A673 (cell line): ENCODE measurements around the gene MAML3. TPM values are rescaled to one million over a fixed set of nuclear protein-coding genes. Genes with fewer than 3 reads are reported as not detected.

ENCODE experiments used
- BruUV-seq: library from RNA; stranded (reverse); fragments of 400-500 nt; replicated peaks from 2 replicates; lab custom pipeline; 2021; lab: Mats Ljungman, UMichigan
- CTCF ChIA-PET: fragments of 300-600 bp; sonication (Branson Sonifier 250); formaldehyde crosslinking; loops from one replicate; lab custom pipeline; 2022; ENCODE audit warnings: antibody characterized with exemption; lab: Charles Lee
- POLR2A ChIA-PET: fragments of 300-600 bp; sonication (Branson Sonifier 250); formaldehyde crosslinking; loops from one replicate; lab custom pipeline; 2022; ENCODE audit warnings: antibody characterized with exemption; ENCODE audit not compliant: low non-redundant PET; lab: Charles Lee
- DNase-seq: peaks from one replicate; pipeline ENCODE4 v3.0.0-alpha.2; 2015; ENCODE audit warnings: low spot score
- H3K27ac ChIP-seq: fragments of 200-600 bp; sonication (generic); 2 replicates; pipeline ENCODE4 v1.5.1; 2016; ENCODE audit warnings: mixed run types, low read depth, mild to moderate bottlenecking, mixed read lengths, antibody characterized with exemption, low read length; ENCODE audit not compliant: poor library complexity, severe bottlenecking
- H3K27me3 ChIP-seq: fragments of 200-600 bp; sonication (generic); replicated peaks from 2 replicates; pipeline ENCODE4 v1.6.1; 2017; ENCODE audit warnings: mixed run types, low read depth, mild to moderate bottlenecking, mixed read lengths, antibody characterized with exemption, low read length; ENCODE audit not compliant: insufficient read depth, poor library complexity
- H3K36me3 ChIP-seq: fragments of 200-600 bp; sonication (generic); 2 replicates; pipeline ENCODE4 v1.6.1; 2016; ENCODE audit warnings: mixed run types, mild to moderate bottlenecking, mixed read lengths, antibody characterized with exemption, low read length; ENCODE audit not compliant: insufficient read depth, poor library complexity, severe bottlenecking
- H3K4me1 ChIP-seq: fragments of 200-600 bp; sonication (generic); 2 replicates; pipeline ENCODE4 v1.6.1; 2017; ENCODE audit warnings: mixed run types, mild to moderate bottlenecking, mixed read lengths, antibody characterized with exemption, low read length; ENCODE audit not compliant: insufficient read depth, poor library complexity, severe bottlenecking
- H3K4me3 ChIP-seq: fragments of 200-600 bp; sonication (generic); 2 replicates; pipeline ENCODE4 v1.5.1; 2016; ENCODE audit warnings: low read depth, mixed run types, mild to moderate bottlenecking, mixed read lengths, low read length; ENCODE audit not compliant: poor library complexity, severe bottlenecking
- H3K9me3 ChIP-seq: fragments of 200-600 bp; sonication (generic); 2 replicates; pipeline ENCODE4 v1.6.1; 2016; ENCODE audit warnings: mixed run types, low read depth, mild to moderate bottlenecking, mixed read lengths, antibody characterized with exemption, low read length; ENCODE audit not compliant: poor library complexity, severe bottlenecking
- CTCF ChIP-seq: fragments of 300-800, 200-600 bp; sonication (generic); conservative IDR thresholded peaks from 2 replicates; pipeline ENCODE4 v1.5.1; 2017; ENCODE audit warnings: low read depth, mild to moderate bottlenecking, antibody characterized with exemption, low read length, moderate library complexity, mixed read lengths
- EZH2 ChIP-seq: fragments of 200-600 bp; sonication (generic); IDR thresholded peaks from 2 replicates; pipeline ENCODE4 v1.6.1; 2017; ENCODE audit warnings: borderline replicate concordance, low read depth, mild to moderate bottlenecking, mixed read lengths, antibody characterized with exemption, low read length; ENCODE audit not compliant: poor library complexity, severe bottlenecking
- intact Hi-C: fragments of 100-400 bp; cut with micrococcal nuclease; formaldehyde crosslinking; loops from one replicate; pipeline ENCODE4 v1.10.0; 2022; ENCODE audit not compliant: unreplicated experiment
- total RNA-seq: library from RNA; stranded (reverse); gene quantifications from 2 replicates; pipeline ENCODE4 v1.2.3, GENCODE V29; 2021

Gene MAML3
- total RNA-seq, 1 experiment from 2014 or later: 3.7 TPM

DNA sequence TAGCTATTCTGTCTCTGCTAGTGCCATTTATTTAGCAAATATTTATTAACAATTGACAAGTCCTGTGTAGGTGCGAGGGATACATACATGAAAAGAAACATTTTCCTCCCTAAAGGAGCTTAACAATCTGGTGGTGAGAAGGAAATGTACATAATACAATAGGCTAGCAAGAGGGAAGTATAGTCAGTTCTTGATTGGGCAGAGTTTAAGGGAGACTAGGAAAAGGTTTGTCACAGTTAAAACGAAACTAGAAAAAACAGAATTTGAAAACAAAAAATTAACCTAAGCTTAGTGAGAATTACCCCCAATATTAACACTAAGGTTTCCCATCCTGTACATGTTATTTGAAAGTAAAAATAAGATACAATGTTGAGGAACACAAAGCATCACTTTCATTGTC, 8.6 kb upstream of the MAML3 start:
- TF ChIP-seq EZH2 (no peak), CTCF (no peak)
- DNase-seq: no peak
- Histone ChIP-seq H3K4me3 (no peak overlapping the region), H3K36me3 (no peaks in the 10 kb centered on the region), H3K27ac (no peak overlapping the region), H3K27me3 (no peaks in the 10 kb centered on the region), H3K9me3 (no peaks in the 10 kb centered on the region), H3K4me1 (no peaks in the 10 kb centered on the region)
- CTCF ChIA-PET: no interaction called here
- POLR2A ChIA-PET: no interaction called here
- intact Hi-C loops: no loop called here
- no TSS peak for BruUV-seq

DNA sequence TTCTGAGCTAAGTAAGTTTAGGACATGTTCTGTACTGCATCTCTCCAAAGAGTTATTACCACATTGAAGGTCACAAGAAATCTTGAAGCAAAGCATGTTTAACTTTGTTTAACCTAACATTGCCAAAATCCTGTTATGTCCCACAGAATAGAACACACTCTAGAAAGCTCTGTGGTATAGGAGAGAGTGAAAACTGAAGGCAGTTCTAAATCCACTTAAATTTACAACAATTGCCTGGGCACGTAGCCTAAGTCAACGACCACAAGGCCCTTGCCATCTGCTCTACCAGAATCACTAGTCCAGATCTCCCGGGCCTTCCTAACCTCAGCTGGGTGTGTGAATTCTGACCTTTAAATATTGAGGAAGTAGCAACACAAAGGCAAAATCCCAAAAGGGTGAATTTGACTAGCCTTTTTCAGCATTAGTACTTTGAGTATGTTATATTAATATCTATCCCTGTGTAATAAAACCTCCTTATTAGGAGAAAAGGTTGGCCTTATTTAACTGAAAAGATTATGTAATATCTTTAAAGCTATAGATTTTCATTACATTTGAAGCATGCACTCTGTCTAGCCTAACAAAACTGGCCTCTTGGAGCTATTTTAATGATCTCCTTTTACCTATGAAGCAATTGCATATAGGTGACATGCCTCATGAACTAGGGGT, 4.5 kb upstream of the MAML3 start:
- H3K27ac ChIP-seq: no peak overlapping the region
- no peak for DNase-seq
- H3K36me3 ChIP-seq: no peaks in the 10 kb centered on the region
- no peaks in the 10 kb centered on the region for H3K9me3 ChIP-seq
- H3K4me3 ChIP-seq: no peak overlapping the region
- H3K4me1 ChIP-seq: no peaks in the 10 kb centered on the region
- POLR2A ChIA-PET: no interaction called here
- CTCF ChIA-PET: no interaction called here
- intact Hi-C loops: no loop called here
- H3K27me3 ChIP-seq: no peaks in the 10 kb centered on the region
- BruUV-seq: no TSS peak
- TF ChIP-seq CTCF: no peak
- no peak for TF ChIP-seq EZH2

- Histone ChIP-seq H3K27ac (no peak overlapping the region), H3K4me3 (no peak overlapping the region), H3K36me3 (no peaks in the 10 kb centered on the region), H3K27me3 (no peaks in the 10 kb centered on the region), H3K9me3 (no peaks in the 10 kb centered on the region), H3K4me1 (no peaks in the 10 kb centered on the region)
- TF ChIP-seq CTCF (no peak), EZH2 (no peak)
- intact Hi-C loops: no loop called here
- no TSS peak for BruUV-seq
- DNase-seq: no peak
- POLR2A ChIA-PET: no interaction called here
- CTCF ChIA-PET: no interaction called here
Observed at GRCh38 chr4:140157341-140157740, 3.4 kb upstream of the MAML3 start.
